HG03175 (cell line): Measurements from ENCODE around the gene CT45A10.
"Not testable (repeated sequence)": the region's sequence is repeated elsewhere in the genome, so short reads cannot be mapped to it uniquely, and the experiment has no call there.

ENCODE experiments used
- ATAC-seq: cut with Tn5 transposase; IDR thresholded peaks from one replicate; pipeline ENCODE4 v1.9.1; 2021; ENCODE audit warnings: mild to moderate bottlenecking, moderate library complexity; ENCODE audit not compliant: unreplicated experiment

Gene CT45A10

DNA sequence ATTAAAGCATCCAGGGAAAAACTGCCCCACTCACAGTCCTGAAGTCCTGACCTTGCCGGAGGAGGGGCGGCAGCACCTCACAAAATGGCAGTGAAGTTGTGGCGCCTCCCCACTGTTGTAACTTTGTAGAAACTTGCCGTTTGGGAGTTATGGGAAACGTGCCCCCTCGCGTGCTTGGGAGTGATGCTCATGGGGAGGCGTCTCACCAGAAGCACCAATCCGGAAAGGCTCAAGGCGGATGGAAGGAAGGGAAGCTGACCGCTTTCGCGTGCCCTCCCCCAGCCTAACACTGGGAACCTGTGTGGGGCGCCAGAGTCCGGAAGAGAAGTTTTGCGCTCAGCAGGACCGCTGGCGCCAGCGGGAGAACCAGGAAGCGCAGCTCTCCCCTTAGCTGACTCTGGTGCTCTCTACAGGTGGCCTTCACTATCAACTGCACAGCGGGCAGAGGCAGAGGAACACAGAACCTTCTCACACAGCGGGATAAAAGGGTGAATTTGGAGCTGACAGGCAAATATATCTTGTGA lies at the start of gene CT45A10, which contains the start of gene SAGE1:
CT45A10 (minus strand) TSS at position 151 of the 524 bp plus-strand sequence. CDS start 8,100 bp downstream, outside the sequence.
SAGE1 (plus strand) TSS at position 423 of the 524 bp plus-strand sequence. CDS start 2,527 bp downstream, outside the sequence.
- no peak for ATAC-seq

- no peak for ATAC-seq
Measured at GRCh38 chrX:135931644-135932487, 38.6 kb upstream of the CT45A10 start.

GRCh38 chrX:135927897-135928296 lies 34.7 kb upstream of the CT45A10 start:
- no peak for ATAC-seq

DNA sequence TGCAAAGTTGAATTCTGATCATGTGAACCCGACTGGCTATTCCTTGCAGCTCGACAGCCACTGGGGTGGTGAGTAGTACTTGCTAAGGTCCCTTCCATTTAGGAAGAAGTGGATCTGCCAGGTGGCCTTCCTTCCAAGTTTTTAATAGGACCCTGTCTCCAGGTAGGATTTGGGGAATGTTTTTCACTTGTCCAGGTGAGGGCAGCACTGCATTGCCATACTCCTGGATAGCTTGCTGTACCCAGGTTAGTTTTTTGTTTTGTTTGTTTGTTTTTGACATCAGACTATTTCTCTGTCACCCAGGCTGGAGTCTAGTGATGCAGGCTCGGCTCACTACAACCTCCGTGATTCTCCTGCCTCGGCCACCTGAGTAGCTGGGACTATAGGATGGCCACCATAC lies 30.1 kb upstream of the CT45A10 start:
- no peak for ATAC-seq

GRCh38 chrX:135920516-135920915 lies 27.3 kb upstream of the CT45A10 start:
- ATAC-seq: not testable (repeated sequence)

DNA sequence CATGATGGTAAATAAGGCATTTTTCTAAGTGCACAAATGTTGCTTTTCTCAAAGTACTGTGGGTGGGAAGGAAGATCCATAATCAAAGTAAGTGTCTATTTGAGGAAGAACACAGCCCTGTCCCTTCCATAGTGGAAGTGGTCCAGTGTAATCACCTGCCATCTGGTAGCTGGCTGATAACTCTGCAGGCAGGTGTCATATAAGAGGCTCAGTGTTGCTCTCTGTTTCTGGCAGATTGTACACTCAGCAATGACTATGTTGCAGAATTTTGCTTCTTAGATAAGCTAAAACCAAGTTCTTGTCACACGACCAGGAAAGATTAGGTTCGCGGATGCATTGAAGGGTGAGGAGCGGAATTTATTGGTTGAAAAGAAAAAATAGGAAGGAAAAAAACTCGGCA lies 21.2 kb upstream of the CT45A10 start:
- no peak for ATAC-seq

- no peak for ATAC-seq
Measured at GRCh38 chrX:135910251-135910650, 17.0 kb upstream of the CT45A10 start.

DNA sequence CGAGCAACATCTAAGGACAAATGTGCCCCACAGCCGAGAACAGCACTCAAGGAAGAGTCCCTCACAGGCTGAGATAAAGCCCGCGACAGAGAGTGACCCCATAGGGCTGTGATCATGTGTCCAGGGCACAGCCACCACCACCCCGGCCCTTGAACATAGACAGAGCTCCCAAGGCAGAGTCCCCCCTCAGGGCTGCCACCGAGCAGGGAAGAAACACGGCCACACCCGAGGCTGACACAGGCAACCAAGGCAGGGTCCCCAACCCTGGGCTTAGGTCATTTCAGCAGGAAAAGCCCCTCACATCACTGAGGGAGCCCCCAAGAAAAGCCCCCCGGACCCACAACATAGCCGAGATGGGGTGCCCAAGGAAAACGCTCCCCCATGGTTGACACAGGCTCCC lies 463 bp downstream of the CT45A10 start:
- ATAC-seq: no peak

DNA sequence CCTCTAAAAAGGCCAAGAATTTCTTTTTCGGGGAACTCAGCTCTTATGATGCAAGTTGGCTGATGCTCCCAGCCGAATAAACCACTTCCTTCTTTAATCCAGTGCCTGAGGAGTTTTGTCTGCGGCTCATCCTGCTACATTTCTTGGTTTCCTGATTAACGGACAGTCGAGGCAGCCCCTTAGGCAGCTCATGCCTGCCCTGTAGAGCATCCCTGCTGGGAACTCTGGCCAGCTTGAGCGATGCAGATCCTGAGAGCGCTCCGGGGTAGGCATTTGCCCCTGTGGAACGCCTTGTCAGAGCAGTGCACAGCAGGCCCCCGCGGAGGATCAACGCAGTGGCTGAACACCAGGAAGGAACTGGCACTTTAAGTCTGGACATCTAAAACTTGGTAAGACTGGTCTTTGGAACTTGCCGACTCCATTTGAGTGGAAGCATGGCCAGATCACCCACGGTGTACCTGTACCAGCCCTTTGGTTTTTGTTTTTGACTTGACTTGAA lies 3.1 kb downstream of the CT45A10 start:
- no peak for ATAC-seq

GRCh38 chrX:135888976-135889375 lies 4.3 kb downstream of the CT45A10 start:
- not testable (repeated sequence) for ATAC-seq

DNA sequence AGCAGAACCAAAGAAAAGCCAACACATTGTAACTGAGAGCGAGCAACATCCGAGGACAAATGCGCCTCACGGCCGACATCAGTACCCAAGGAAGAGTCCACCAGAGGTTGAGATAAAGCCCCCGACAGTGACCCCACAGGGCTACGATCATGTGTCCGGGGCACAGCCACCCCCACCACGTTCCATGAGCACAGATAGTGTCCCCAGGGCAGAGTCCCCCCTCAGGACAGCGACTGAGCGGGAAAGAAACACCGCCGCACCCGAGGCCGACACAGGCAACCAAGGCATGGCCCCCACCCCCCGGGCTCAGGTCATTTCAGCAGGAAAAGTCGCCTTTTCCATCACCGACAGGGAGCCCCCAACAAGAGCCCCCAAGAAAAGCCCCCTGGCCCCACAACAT lies 5.0 kb downstream of the CT45A10 start:
- not testable (repeated sequence) for ATAC-seq

DNA sequence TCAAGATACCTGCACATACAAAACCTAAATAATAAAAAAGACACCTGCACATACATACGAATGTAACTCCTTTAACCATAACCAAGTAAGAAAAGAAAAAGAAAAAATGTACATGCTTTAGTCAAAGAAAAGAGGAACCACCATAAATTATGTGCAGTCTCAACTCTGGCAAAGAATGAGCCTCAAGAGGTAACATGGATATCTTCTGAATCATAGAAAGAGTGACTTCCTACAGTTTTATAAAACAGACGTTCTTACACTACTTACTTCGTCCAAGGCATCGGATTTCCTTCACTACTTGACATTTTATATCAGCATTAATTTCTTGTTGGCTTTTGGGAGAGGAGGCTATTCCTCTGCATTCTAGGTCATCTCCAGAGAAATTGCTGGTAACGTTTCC lies 10.5 kb downstream of the CT45A10 start:
- ATAC-seq: not testable (repeated sequence)

DNA sequence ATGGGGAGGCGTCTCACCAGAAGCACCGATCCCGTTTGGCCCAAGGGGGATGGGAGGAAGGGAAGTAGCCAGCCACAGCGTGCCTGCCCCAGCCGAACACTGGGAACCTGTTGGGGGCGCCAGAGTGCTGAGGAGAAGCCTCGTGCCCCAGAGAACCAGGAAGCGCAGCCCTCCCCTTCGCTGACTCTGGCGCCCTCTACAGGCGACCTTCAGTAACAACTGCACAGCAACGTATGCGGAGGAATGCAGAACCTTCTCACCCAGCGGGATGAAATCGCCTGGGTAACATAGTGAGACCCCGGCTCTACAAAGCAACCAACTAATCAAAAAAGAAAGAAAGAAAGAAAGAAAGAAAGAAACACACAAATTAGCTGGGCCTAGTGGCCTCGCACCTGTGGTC lies 21.5 kb downstream of the CT45A10 start, which contains the start of gene CT45A9:
CT45A9 (minus strand) TSS at position 101 of the 400 bp plus-strand sequence. CDS start 3,751 bp downstream, outside the sequence.
- not testable (repeated sequence) for ATAC-seq

- not testable (repeated sequence) for ATAC-seq
Measured at GRCh38 chrX:135854438-135854837, 38.8 kb downstream of the CT45A10 start, which contains the start of gene CT45A8. Gene CT45A8, minus strand, starts transcription at chrX:135854538. Its CDS starts 3,755 bp downstream, at chrX:135850783.

DNA sequence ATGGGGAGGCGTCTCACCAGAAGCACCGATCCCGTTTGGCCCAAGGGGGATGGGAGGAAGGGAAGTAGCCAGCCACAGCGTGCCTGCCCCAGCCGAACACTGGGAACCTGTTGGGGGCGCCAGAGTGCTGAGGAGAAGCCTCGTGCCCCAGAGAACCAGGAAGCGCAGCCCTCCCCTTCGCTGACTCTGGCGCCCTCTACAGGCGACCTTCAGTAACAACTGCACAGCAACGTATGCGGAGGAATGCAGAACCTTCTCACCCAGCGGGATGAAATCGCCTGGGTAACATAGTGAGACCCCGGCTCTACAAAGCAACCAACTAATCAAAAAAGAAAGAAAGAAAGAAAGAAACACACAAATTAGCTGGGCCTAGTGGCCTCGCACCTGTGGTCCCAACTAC lies 56.1 kb downstream of the CT45A10 start, which contains the start of gene CT45A7:
CT45A7 (minus strand) TSS at position 101 of the 400 bp plus-strand sequence. CDS start 3,747 bp downstream, outside the sequence.
- not testable (repeated sequence) for ATAC-seq
